GM12865 (cell line): ENCODE measurements around the gene PRKCE.

Experiments
- DNase-seq: peaks from one replicate; pipeline ENCODE4 v3.0.0; 2010; ENCODE audit warnings: low read depth
- H3K4me3 ChIP-seq: 2 replicates; pipeline ENCODE4 v1.5.1; 2011; ENCODE audit warnings: mild to moderate bottlenecking, low read depth, low read length, control low read depth
- CTCF ChIP-seq: IDR thresholded peaks from 2 replicates; pipeline ENCODE4 v1.5.1; 2011; ENCODE audit warnings: low read length, control low read depth, low read depth, inconsistent platforms; ENCODE audit not compliant: insufficient read depth; ENCODE audit errors: missing control alignments

Gene PRKCE

GRCh38 chr2:45629971-45630370, 21.5 kb upstream of the PRKCE start:
- no peak for TF ChIP-seq CTCF
- DNase-seq, result no peak

GRCh38 chr2:45631319-45631718, 20.2 kb upstream of the PRKCE start:
- no peak overlapping the region for H3K4me3 ChIP-seq
- no peak for DNase-seq
- TF ChIP-seq CTCF, result no peak

More at GRCh38 chr2:45629971-45630370, 21.5 kb upstream of the PRKCE start:
- no peak overlapping the region for H3K4me3 ChIP-seq

GRCh38 chr2:45631955-45632354, 19.5 kb upstream of the PRKCE start:
- DNase-seq, result no peak
- no peak overlapping the region for H3K4me3 ChIP-seq
- TF ChIP-seq CTCF, result no peak

GRCh38 chr2:45634223-45634622, 17.3 kb upstream of the PRKCE start:
- TF ChIP-seq CTCF, result no peak

GRCh38 chr2:45636008-45636407, 15.5 kb upstream of the PRKCE start:
- DNase-seq, result no peak
- TF ChIP-seq CTCF, result no peak

More at GRCh38 chr2:45634223-45634622, 17.3 kb upstream of the PRKCE start:
- DNase-seq, result no peak
- no peak overlapping the region for H3K4me3 ChIP-seq

GRCh38 chr2:45637440-45637839, 14.0 kb upstream of the PRKCE start:
- no peak overlapping the region for H3K4me3 ChIP-seq
- no peak for TF ChIP-seq CTCF
- DNase-seq, result peak; percentile 71

More at GRCh38 chr2:45636008-45636407, 15.5 kb upstream of the PRKCE start:
- no peak overlapping the region for H3K4me3 ChIP-seq

GRCh38 chr2:45640576-45640975, 10.9 kb upstream of the PRKCE start:
- no peak for DNase-seq
- H3K4me3 ChIP-seq, result no peak overlapping the region
- TF ChIP-seq CTCF, result no peak
